ENCODE data around the gene SMOC2.
"Not testable (repeated sequence)": the region's sequence is repeated elsewhere in the genome, so short reads cannot be mapped to it uniquely, and the experiment has no call there.

SMOC2 gene

GRCh38 chr6:168546151-168546550 is 105.2 kb downstream of the SMOC2 start:
- DNase-seq = no peak

GRCh38 chr6:168546730-168547129 is 105.7 kb downstream of the SMOC2 start:
- no peak for DNase-seq

DNA sequence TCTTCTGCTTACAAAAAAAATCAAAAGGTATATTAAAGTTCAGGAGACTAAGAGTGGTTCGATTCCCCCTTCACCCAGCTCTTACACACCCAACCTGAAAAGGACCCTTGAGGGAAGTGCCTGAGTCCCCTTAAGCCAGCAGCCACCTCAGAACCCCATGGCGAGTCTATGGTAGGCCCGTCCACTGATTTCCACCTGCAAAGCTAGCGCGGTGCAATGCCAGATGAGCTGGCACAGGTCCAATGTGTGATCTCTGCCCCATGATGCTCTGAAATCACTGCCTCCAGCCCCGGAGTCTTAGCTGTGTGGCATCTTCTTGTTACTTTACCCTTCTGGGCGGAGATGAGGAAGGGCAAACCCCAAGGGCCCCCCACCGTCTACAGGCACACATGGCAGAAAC is 109.3 kb downstream of the SMOC2 start:
- no peak for DNase-seq

- DNase-seq = no peak
Observed at GRCh38 chr6:168554472-168554871, 113.5 kb downstream of the SMOC2 start.

GRCh38 chr6:168554898-168555617 is 114.1 kb downstream of the SMOC2 start:
- no peak for DNase-seq

DNA sequence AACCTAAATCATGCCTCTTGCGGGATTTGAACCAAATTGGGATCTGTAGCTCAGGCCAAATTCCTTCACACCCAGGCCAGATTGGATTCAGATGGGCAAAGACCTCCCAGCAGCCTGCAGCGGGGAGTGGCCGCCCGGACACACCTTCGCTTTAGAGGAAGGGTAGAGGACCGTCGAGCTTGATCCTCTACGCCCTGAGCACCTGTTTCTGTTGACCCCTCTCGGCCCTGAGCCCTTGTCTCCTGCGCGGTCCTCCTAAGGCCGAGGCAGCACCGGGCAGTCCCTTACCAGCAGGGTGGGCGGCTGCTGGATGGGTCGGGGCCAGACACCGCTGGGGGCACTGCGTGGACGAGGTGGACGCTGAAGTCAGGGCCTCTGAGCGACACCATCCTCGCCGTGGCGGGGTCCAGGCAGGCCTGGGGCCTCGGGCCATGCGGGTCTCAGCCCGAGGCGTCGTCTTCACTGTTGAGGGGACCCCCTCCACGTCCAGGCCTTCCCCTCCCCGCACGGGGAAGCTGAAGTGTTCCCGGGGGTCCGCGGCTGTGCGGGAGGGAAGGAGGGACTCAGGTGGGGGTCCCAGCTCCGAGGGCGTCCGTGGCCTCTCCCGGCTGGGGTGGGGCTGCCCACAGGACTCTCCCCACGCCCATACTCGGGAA is 114.8 kb downstream of the SMOC2 start:
- no peak for DNase-seq

DNA sequence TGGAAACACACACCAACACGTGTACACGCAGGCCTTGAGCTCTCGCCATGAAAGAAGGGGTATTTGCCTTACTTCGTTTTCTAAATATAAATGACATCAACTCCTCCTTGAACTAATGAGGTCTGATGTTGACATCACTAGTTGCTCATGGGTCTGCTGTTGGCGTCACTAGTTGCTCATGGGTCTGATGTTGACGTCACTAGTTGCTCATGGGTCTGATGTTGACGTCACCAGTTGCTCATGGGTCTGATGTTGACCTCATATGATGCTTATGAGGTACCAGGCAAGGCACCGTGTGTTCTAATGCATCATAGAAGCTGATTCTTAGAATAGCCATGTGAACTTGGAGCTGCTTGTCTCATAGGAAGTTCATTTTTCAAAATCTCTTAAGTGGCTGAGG is 116.5 kb downstream of the SMOC2 start:
- DNase-seq = no peak

DNA sequence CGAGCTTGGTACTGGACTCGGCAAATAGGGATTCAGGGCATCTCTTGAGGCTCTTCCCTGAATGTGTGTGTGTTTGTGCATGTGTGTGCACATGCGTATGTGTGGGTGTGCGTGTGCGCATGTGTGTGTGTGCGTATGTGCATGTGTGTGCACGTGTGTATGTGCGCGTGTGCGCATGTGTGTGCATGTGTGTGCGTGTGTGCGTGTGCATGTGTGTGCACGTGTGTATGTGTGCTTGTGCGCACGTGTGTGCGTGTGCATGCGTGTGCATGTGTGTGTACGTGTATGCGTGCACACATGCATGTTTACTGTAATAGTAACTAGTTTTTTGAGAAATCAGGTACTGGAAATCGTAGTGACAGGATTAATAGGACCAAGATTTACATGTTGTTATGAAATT is 117.7 kb downstream of the SMOC2 start:
- DNase-seq = no peak

DNA sequence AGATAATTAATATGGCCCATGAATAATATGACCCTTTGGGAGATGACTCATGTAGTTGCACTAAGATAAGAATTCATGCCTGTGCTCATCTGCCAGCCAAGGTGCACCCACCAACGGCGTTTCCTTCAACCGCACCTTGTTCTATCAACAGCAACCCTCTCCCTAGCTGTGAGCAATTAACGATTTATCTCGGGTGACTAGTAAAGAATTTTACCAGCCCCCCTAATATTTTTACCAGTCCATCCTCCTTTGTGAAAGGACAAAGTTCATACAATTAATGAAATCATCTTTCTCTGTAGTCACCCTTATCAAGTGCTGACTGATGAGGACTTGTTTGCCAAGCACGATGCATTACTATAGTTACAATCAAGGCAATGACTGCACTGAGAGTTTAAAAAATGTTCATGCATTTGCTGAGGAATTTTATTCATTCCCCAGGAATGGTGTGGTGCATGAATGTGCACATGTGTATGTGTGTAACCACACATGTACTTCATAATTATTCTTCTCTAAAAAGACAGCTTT is 118.7 kb downstream of the SMOC2 start:
- no peak for DNase-seq

- DNase-seq = no peak
Observed at GRCh38 chr6:168560126-168560525, 119.1 kb downstream of the SMOC2 start.

DNA sequence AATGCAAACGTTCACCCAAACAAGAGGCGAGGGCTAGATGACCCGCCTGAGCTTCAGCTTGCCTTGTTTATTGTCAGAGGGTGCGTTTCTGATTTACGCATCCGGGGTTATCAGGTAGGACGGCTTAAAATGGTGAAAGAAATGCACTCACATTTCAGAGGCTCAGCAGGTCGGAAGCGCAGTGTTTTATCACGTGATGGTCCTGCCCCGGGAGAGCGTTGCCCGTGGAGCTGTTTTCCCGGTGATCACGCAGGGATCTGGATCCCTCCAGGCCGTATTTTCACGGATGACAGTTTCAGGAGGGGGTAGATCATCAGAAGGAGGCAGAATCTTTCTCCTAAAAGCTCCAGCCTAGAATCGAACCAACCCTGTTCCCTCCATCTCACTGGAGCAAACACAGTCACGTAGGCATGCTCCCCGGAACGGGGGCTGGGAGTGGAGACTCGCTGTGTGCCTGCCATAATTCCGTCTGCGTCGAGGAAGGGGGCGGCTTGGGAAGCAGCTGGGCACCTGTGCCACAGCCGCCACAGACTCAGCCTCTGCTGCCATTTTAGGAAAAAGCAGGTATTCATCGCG is 121.7 kb downstream of the SMOC2 start:
- no peak for DNase-seq

DNA sequence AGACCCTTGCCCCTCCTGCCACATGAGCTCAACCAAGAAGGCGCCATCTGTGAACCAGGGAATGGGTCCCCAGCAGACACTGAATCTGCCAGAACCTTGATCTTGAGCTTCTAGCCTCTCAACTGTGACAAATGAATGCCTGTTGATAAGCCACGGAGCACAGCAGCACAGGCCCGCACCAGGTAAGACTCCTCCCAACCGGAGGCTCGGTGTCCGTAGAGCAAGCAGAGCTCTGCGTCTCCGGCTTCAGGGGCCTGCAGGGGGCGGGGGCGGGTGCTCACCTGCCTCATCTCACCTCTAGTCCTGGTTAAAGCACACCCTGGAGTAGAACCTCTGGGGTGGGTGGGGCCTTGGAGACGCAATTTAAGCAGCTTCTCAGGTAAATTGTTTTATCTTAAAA is 122.7 kb downstream of the SMOC2 start:
- no peak for DNase-seq

GRCh38 chr6:168565112-168565511 is 124.1 kb downstream of the SMOC2 start:
- DNase-seq = no peak

- DNase-seq = no peak
Observed at GRCh38 chr6:168570211-168570610, 129.2 kb downstream of the SMOC2 start.

GRCh38 chr6:168571268-168571667 is 130.3 kb downstream of the SMOC2 start:
- DNase-seq = no peak

- not testable (repeated sequence) for DNase-seq
Observed at GRCh38 chr6:168573276-168573835, 132.4 kb downstream of the SMOC2 start.

- DNase-seq = no peak
Observed at GRCh38 chr6:168574075-168574698, 133.2 kb downstream of the SMOC2 start.

DNA sequence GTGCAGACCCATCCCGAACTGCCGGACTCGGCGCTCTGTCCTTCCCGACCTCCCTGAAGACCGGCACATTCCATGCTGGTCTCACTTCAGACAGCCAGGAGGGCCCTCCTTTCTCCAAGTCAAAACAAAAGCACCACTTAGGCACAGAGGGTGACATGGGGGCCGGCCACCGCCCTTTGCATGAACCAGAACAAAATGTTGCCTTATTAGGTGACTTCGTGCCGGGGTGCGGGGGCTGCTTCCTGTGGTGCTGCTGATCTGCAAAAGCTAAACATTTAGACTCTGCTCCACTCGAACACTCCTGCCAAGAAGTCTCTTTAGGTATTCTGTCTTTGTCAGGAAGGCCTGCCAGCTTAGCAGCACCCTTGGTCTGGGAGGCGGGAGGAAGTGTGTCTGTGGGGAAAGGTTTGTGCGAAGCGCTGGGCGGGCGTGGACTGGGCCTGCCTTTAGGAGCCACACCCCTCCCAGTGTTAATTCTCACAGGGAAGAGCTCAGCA is 133.8 kb downstream of the SMOC2 start:
- DNase-seq = no peak

DNA sequence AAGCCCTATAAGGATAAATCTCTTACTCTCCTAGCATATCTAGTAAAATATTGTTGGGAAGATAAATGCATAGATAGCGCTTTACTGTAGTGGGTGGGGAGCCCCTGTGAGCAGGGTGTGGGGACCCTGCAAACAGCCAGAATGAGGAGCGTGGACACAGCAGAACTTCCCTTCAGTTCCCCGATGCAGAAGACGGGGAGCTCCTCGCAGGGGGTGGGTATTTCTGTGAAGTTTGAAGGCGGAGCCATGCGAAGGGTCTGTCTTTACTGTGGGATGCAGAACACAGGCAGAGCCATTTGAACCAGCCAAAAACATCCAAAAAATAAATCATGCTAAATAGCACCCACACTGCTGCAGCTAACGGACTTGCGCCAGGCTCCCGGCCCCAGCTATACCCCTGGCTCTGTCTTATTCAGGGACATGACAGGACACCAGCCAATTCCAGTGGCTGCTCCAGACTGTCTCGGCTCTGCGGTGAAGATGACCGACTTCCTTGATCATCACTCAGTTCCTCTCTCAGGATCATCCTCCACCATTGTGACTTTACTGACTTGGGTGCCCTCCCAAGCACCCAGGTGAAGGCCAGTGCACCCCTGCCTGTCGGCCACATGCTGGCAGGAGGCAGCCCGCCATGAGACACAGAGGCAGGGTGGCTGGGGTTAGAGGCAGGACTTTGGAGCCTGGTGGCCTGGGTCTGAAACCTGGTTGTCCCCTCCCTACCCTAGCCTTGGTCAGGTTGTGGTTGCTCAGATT is 134.5 kb downstream of the SMOC2 start:
- DNase-seq = no peak

DNA sequence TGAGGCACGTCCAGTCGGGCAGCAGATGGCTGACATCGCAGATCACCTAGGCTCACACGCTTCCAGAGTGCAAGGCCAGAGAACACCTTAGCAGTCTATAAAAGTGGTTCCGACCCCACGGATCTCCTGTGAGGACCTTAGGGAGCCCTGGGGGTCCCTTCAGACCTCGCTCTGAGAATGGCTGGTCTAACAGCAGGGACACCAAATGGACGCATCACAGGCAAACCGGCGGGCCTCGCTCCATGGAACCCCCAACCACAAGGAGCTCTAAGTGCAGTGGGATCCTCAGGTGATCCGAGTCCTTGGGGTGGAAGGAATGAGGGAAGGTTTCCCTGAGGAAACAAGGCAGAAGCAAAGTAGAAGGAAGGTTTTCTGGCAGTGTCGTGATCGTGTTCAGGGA is 135.4 kb downstream of the SMOC2 start:
- no peak for DNase-seq

GRCh38 chr6:168577496-168577895 is 136.5 kb downstream of the SMOC2 start:
- no peak for DNase-seq

DNA sequence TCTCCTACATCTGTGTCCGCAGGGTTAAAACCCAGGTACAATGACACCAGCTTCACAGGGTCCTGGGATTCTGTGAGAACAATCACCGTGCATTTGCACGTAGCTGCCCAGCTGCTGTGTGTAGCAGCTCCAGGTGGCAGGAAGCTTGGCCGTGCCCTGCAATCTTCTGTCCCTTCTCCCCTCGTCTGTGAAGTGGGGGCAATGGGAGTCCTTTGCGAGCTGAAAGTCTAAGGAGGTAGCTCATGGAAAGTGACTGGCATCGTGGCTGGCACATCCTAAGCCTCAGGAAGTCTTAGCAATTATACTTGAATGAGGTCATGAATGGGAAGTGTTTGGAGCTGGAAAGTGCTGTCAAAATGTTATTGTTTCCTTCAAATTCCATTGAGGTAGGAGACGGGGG is 137.1 kb downstream of the SMOC2 start:
- DNase-seq = no peak

Data from midbrain (tissue), 1 donor.